ENCODE data around the gene NOTCH2.
A peak's percentile ranks its signal among the peaks of the same experiment; 100 is the strongest.
"Not testable (repeated sequence)": the region's sequence is repeated elsewhere in the genome, so short reads cannot be mapped to it uniquely, and the experiment has no call there.

The NOTCH2 gene

GRCh38 chr1:119975582-119976254, 93.7 kb downstream of the NOTCH2 start:
- DNase-seq (ENCODE audit: low spot score); FAIRE-seq: not testable (repeated sequence)

GRCh38 chr1:119975006-119975405, 94.5 kb downstream of the NOTCH2 start:
- FAIRE-seq: no peak
- DNase-seq (ENCODE audit: low spot score): no peak

GRCh38 chr1:119974013-119974412, 95.4 kb downstream of the NOTCH2 start:
- DNase-seq (ENCODE audit: low spot score) (no peak), FAIRE-seq (no peak)

- no peak for FAIRE-seq
- no peak for DNase-seq (ENCODE audit: low spot score)
Observed at GRCh38 chr1:119971710-119972570, 97.5 kb downstream of the NOTCH2 start.

GRCh38 chr1:119968601-119969000, 100.9 kb downstream of the NOTCH2 start:
- FAIRE-seq: no peak
- no peak for DNase-seq (ENCODE audit: low spot score)

GRCh38 chr1:119968068-119968492, 101.4 kb downstream of the NOTCH2 start:
- FAIRE-seq: no peak
- DNase-seq (ENCODE audit: low spot score): peak; percentile 57

- no peak for FAIRE-seq
- DNase-seq (ENCODE audit: low spot score): no peak
Observed at GRCh38 chr1:119966681-119967080, 102.8 kb downstream of the NOTCH2 start.

GRCh38 chr1:119966020-119966419, 103.4 kb downstream of the NOTCH2 start:
- no peak for FAIRE-seq
- no peak for DNase-seq (ENCODE audit: low spot score)

GRCh38 chr1:119964673-119965363, 104.6 kb downstream of the NOTCH2 start:
- DNase-seq (ENCODE audit: low spot score) (no peak), FAIRE-seq (no peak)

GRCh38 chr1:119962296-119962968, 107.0 kb downstream of the NOTCH2 start:
- DNase-seq (ENCODE audit: low spot score): no peak
- FAIRE-seq: no peak

- DNase-seq (ENCODE audit: low spot score) (no peak), FAIRE-seq (no peak)
Observed at GRCh38 chr1:119960501-119960900, 109.0 kb downstream of the NOTCH2 start.

- FAIRE-seq (no peak), DNase-seq (ENCODE audit: low spot score) (no peak)
Observed at GRCh38 chr1:119959268-119960220, 109.9 kb downstream of the NOTCH2 start.

- FAIRE-seq: no peak
Observed at GRCh38 chr1:119958223-119958622, 111.2 kb downstream of the NOTCH2 start.

GRCh38 chr1:119956306-119956705, 113.2 kb downstream of the NOTCH2 start:
- FAIRE-seq (no peak), DNase-seq (ENCODE audit: low spot score) (no peak)

More at GRCh38 chr1:119958223-119958622, 111.2 kb downstream of the NOTCH2 start:
- no peak for DNase-seq (ENCODE audit: low spot score)

GRCh38 chr1:119954476-119955422, 114.7 kb downstream of the NOTCH2 start:
- no peak for DNase-seq (ENCODE audit: low spot score)
- no peak for FAIRE-seq

GRCh38 chr1:119953266-119953998, 116.0 kb downstream of the NOTCH2 start:
- DNase-seq (ENCODE audit: low spot score): no peak

GRCh38 chr1:119952496-119952895, 117.0 kb downstream of the NOTCH2 start:
- no peak for FAIRE-seq

More at GRCh38 chr1:119953266-119953998, 116.0 kb downstream of the NOTCH2 start:
- no peak for FAIRE-seq

More at GRCh38 chr1:119952496-119952895, 117.0 kb downstream of the NOTCH2 start:
- no peak for DNase-seq (ENCODE audit: low spot score)

All from RCC 7860 (cell line).